Memory B cell (primary cell): ENCODE data around the gene NAGK.
A peak's percentile ranks its signal among the peaks of the same experiment; 100 is the strongest.
"Not testable (repeated sequence)": the region's sequence is repeated elsewhere in the genome, so short reads cannot be mapped to it uniquely, and the experiment has no call there.

ENCODE experiments used
- ATAC-seq: fragments of 150-1000 bp; cut with Tn5 transposase; 2 replicates; pipeline ENCODE4 v1.10.0; 2021; ENCODE audit warnings: low read depth, mild to moderate bottlenecking, moderate library complexity
- DNase-seq, 2 donors: peaks; one replicate each; pipeline ENCODE4 v3.0.0; 2022; ENCODE audit warnings: low spot score in 2 of 2
- H3K27ac Mint-ChIP-seq: one replicate; pipeline ENCODE4 v1.8.0; 2022; ENCODE audit warnings: mild to moderate bottlenecking, moderate library complexity, mixed read lengths
- H3K27me3 Mint-ChIP-seq: one replicate; pipeline ENCODE4 v1.8.0; 2022; ENCODE audit warnings: mixed read lengths
- H3K36me3 Mint-ChIP-seq: one replicate; pipeline ENCODE4 v1.8.0; 2022; ENCODE audit warnings: mild to moderate bottlenecking, mixed read lengths
- H3K4me1 Mint-ChIP-seq: one replicate; pipeline ENCODE4 v1.8.0; 2022; ENCODE audit warnings: mixed read lengths
- H3K4me3 Mint-ChIP-seq: one replicate; pipeline ENCODE4 v1.8.0; 2022; ENCODE audit warnings: mild to moderate bottlenecking, moderate library complexity, mixed read lengths
- H3K9me3 Mint-ChIP-seq: one replicate; pipeline ENCODE4 v1.8.0; 2022; ENCODE audit warnings: mixed read lengths

NAGK gene

DNA sequence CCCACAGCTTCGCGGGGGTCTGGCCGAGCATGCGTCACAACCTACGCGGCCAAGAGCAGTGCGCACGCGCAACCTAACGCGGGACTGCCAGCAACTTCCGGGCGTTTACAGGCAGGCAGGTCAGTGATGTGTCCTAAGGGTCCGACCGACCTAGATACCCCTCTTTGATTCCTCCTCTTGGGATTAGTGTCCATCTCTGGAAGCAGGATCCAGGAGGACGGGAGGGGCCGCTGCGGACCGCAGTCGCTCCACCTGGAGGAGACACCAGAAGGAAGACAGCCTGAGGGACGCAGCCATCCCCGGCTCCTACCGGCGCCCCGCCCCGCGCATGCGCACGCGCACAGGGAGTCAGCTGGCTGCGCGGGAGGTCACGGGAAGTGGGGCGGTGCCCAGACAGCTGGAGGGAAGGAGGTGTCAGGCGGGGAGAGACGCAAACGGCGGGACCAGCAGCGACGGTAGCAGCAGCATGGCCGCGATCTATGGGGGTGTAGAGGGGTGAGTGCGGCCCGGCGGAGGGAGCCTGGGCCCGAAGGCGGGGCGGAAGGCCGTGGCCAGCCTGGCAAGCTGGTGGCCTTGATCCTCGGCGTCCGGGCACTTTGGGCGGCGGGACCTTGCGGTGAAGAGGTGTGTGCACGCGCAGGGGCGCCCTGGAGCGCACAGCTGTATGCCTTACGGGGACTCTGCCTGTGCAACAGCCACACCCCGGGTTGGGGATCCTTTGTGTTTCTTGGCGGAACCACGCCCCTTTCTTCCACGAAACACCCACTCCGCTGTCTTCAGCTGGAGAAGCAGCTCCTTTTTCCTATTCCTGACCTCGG lies at the start of gene NAGK:
Gene NAGK (plus strand): TSS at position 431 of the 818 bp plus-strand sequence. CDS start 36 bp downstream, at position 467.
- H3K27ac Mint-ChIP-seq, result peak within 1 kb of the TSS; percentile 97
- ATAC-seq, result peak; percentile 67
- peak within 1 kb of the TSS; percentile 87 for H3K4me3 Mint-ChIP-seq
- peaks cover 3% of the 10 kb centered on the region for H3K36me3 Mint-ChIP-seq
- peak; percentile 98 to 99 for DNase-seq
- peaks cover 60% of the 10 kb centered on the region for H3K4me1 Mint-ChIP-seq
- H3K27me3 Mint-ChIP-seq, result no peaks in the 10 kb centered on the region
- no peaks in the 10 kb centered on the region for H3K9me3 Mint-ChIP-seq

DNA sequence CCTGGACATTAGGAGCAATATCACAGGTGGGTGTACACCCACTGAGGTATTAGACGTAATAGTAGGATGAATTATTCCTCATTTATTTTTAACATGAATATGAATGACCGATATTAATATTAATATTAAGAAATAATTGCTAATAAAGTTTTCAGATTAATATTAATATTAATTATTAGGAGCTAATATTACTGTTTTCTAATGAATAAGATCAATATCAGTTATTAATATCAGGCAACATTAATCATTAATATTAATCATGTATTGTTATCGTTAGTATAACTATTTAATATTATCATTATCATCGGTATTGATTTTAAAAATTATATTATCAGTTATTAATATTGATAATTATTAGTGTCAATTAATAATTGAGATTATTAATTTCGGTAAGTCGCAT lies 48.5 kb upstream of the NAGK start:
- H3K4me3 Mint-ChIP-seq, H3K4me1 Mint-ChIP-seq, H3K27ac Mint-ChIP-seq, H3K36me3 Mint-ChIP-seq, ATAC-seq, DNase-seq, H3K27me3 Mint-ChIP-seq, H3K9me3 Mint-ChIP-seq: not testable (repeated sequence)

DNA sequence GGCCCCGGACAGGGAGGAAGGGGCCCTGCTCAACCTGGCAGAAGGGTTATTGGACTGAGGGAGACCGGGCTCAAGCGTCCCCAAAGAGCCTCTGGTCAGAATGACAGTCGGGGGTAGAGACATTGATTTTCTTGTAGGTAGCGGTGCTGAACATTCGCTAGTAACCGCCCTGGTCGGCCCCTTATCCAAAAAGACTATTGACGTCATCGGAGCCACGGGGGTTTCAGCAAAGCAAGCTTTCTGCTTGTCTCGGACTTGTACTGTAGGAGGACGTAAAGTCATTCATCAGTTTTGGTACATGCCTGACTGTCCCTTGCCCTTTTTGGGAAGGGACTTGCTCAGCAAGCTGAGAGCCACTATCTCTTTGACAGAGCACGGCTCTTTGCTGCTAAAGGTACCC lies 47.1 kb upstream of the NAGK start:
- H3K36me3 Mint-ChIP-seq, ATAC-seq, H3K4me3 Mint-ChIP-seq, H3K27me3 Mint-ChIP-seq, DNase-seq, H3K4me1 Mint-ChIP-seq, H3K9me3 Mint-ChIP-seq, H3K27ac Mint-ChIP-seq: not testable (repeated sequence)

DNA sequence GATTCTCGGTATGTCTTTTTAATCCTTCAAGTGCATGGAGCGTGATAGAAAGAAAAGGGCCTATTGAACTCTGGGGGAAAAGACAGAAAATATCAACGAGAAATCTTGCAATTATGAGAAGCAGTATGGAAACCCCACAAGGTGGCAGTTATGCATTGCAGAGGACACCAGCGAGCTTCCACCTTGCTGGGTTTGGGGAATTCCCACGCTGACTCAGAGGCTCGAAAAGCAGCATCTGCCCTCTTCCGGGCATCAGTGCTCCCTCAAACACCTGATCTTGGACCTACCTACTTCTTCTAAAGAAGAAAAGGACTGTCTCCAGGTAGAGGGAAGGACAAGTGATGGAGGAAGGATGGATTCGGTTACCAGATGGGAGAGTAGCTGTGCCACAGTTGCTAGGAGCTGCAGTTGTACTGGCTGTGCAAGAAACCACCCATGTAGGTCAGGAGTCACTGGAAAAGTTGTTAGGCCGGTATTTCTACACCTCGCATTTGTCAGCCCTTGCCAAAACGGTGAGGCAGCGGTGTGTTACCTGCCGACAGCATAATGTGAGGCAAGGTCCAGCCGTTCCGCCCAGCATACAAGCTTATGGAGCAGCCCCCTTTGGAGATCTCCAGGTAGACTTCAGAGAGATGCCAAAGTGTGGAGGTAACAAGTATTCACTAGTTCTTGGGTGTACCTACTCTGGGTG lies 44.8 kb upstream of the NAGK start:
- not testable (repeated sequence) for H3K36me3 Mint-ChIP-seq
- DNase-seq, result peak; percentile 34 to 49

DNA sequence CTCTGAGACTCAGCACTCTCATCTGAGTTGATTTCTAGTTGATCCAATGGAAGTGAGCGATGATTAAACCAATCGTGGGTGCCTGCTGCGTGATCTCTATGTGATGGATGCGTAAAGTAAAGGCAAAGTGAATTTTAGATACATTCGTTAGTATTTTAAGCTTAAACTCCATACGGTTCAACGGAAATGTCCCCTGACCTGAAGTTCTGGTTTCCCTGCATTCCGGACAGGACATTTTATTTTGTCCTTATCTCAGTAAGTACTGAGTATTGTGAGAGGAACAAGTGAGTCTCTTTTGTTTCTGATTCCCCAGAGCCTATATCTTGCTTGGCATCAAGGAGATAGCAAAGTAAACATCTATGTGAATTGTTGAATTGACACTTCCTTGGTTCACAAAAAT lies 32.2 kb upstream of the NAGK start:
- H3K27ac Mint-ChIP-seq, H3K9me3 Mint-ChIP-seq, ATAC-seq: not testable (repeated sequence)

More for the DNA sequence above, 44.8 kb upstream of the NAGK start:
- not testable (repeated sequence) for H3K4me3 Mint-ChIP-seq, H3K9me3 Mint-ChIP-seq, H3K4me1 Mint-ChIP-seq, H3K27me3 Mint-ChIP-seq, ATAC-seq
- H3K27ac Mint-ChIP-seq, result peak overlapping the region; percentile 50

DNA sequence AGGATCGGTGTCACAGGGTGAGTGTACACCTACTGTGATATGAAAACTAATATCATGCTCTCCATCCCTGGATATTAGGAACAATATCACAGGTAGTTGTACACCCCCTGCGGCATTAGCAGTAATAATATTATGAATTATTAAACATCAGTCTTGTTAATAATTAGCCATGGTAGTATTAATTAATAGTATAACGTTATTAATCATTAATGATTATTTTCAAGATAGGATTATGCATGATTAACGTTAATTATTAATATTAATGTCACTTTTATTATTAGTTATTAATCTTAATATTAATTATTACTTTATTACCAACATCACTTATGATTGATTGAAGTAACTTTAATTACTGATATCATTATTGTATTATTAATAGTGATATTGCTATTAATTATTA lies 26.2 kb upstream of the NAGK start:
- H3K27ac Mint-ChIP-seq, result no peak overlapping the region
- H3K36me3 Mint-ChIP-seq, result no peaks in the 10 kb centered on the region
- no peaks in the 10 kb centered on the region for H3K4me1 Mint-ChIP-seq
- DNase-seq (no peak), ATAC-seq (no peak)
- H3K9me3 Mint-ChIP-seq, result no peaks in the 10 kb centered on the region
- peaks cover 19% of the 10 kb centered on the region for H3K27me3 Mint-ChIP-seq
- no peak overlapping the region for H3K4me3 Mint-ChIP-seq

More for the DNA sequence above, 32.2 kb upstream of the NAGK start:
- H3K4me1 Mint-ChIP-seq, H3K36me3 Mint-ChIP-seq, H3K4me3 Mint-ChIP-seq, DNase-seq: not testable (repeated sequence)
- peaks cover 15% of the 10 kb centered on the region for H3K27me3 Mint-ChIP-seq

DNA sequence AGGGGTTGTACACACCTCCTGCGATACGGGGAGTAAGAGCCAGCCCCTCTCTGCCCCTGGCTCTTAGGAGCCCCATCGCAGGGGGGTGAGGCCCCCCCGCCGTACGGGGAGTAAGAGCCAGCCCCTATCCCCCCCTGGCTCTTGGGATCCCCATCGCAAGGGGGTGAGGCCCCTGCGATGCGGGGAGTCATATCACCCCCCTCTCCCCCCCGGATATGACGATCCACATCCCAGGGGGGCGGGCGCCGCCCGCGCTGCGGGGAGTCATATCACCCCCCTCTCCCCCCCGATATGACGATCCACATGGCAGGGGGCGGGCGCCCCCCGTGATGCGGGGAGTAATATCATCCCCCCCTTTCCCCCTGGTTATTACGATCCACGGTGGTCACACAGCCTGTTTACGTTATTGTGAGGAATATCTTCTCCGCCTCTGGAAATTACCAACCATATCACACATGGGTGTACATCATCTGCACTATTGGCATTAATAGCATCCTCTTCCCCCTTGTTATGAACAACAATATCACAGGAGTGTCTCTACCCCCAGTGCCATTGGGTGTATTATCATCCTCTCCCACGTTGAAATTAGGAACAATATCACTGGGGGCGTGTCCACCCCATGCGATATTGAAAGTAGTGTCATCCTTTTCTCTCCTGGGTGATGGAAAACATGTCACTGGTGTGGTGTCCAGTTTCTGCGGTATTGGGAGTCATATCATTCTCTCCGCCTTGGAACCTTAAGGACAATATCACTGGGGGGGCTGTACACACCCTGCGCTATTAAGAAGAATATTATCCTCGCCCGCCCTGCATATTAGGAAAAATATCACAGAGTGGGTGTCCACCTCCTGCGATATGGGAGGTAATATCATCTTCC lies 24.7 kb upstream of the NAGK start:
- Mint-ChIP-seq H3K4me1 (no peaks in the 10 kb centered on the region), H3K27me3 (peaks cover 13% of the 10 kb centered on the region), H3K27ac (no peak overlapping the region), H3K9me3 (no peaks in the 10 kb centered on the region), H3K4me3 (no peak overlapping the region), H3K36me3 (no peaks in the 10 kb centered on the region)
- DNase-seq (no peak), ATAC-seq (no peak)

DNA sequence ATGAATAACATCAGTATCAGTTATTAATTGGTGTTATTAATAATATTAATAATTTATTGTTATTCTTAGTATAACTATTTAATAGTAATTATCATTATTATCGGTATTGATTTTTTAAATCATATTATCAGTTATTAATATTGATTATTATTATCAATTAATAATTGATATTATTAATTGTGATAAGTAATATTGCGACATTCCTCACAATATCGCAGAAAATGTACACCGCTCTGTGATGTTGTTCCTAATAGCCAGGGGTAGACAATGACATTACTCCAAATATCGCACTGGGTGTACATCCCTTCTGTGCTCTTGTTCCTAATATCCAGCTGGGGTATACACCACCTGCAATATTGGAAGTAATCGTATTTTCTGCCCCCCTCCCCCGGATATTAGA lies 23.3 kb upstream of the NAGK start:
- H3K27me3 Mint-ChIP-seq, result peaks cover 13% of the 10 kb centered on the region
- peaks cover 4% of the 10 kb centered on the region for H3K4me1 Mint-ChIP-seq
- no peak for ATAC-seq
- no peaks in the 10 kb centered on the region for H3K36me3 Mint-ChIP-seq
- H3K27ac Mint-ChIP-seq, result no peak overlapping the region
- DNase-seq, result no peak
- no peak overlapping the region for H3K4me3 Mint-ChIP-seq
- H3K9me3 Mint-ChIP-seq, result no peaks in the 10 kb centered on the region

DNA sequence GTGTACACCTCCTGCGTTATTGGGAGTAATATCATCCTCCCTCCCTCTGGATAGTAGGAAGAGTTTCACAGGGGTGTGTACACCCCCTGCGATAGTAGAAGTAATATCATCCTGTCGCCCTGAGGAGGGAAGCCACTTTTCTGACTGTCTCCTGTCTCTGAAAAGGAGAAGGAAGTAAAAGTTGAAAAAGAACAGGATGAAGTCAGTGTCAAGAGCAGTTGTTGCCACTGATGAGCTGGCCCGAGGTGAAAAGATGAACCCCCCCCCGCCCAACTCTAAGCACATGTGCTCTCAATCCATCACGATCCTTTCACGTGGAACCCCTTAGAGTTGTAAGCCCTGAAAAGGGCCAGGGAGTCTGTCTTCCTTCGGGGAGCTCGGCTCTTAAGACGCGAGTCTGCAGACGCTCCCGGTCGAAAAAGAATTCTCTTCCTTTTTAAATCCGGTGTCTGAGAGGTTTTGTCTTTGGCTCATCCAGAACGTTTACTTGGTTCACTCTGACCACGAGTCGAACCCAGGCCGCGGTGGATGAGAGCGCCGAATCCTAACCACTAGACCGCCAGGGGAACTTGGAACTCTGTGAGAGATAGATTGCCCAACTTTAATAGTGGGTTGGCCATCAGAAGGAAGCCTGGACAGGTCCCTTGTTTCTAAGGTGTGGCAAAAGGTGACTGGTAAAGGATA lies 22.4 kb upstream of the NAGK start:
- DNase-seq (no peak), ATAC-seq (no peak)
- Mint-ChIP-seq H3K4me1 (peaks cover 4% of the 10 kb centered on the region), H3K4me3 (no peak overlapping the region), H3K36me3 (no peaks in the 10 kb centered on the region), H3K27me3 (peaks cover 13% of the 10 kb centered on the region), H3K27ac (no peak overlapping the region), H3K9me3 (no peaks in the 10 kb centered on the region)

DNA sequence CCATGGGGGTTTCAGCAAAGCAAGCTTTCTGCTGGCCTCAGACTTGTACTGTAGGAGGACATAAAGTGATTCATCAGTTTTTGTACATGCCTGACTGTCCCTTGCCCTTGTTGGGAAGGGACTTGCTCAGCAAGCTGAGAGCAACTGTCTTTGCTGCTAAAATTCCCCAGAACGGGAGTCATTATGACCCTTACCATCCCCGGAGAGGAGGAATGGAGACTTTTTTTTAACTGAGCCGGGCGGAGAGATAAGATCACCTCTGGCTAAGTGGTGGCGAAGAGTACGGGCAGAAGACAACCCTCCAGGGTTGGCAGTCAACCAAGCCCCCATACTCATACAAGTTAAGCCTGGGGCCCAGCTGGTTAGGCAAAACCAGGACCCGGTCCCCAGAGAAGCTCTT lies 20.4 kb upstream of the NAGK start:
- Mint-ChIP-seq H3K4me1 (peaks cover 4% of the 10 kb centered on the region), H3K36me3 (no peaks in the 10 kb centered on the region), H3K4me3 (no peak overlapping the region), H3K27ac (no peak overlapping the region), H3K27me3 (peaks cover 10% of the 10 kb centered on the region), H3K9me3 (no peaks in the 10 kb centered on the region)
- DNase-seq (no peak), ATAC-seq (no peak)

DNA sequence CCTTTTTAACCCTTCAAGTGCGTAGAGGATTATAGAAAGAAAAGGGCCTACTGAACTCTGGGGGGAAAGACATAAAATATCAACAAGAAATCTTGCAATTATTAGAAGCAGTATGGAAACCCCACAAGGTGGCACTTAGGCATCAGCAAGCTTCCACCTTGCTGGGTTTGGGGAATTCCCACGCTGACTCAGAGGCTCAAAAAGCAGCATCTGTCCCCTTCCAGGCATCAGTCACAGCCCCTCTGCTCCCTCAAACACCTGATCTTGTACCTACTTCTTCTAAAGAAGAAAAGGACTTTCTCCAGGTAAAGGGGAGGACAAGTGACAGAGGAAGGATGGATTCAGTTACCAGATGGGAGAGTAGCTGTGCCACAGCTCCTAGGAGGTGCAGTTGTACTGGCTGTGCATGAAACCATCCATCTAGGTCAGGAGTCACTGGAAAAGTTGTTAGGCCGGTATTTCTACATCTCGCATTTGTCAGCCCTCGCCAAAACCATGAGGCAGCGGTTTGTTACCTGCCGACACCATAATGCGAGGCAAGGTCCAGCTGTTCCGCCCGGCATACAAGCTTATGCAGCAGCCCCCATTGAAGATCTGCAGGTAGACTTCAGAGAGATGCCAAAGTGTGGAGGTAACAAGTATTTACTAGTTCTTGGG lies 18.6 kb upstream of the NAGK start:
- H3K27me3 Mint-ChIP-seq, H3K4me1 Mint-ChIP-seq, H3K36me3 Mint-ChIP-seq, H3K9me3 Mint-ChIP-seq, H3K4me3 Mint-ChIP-seq: not testable (repeated sequence)
- ATAC-seq (peak; percentile 89), DNase-seq (peak in 1 of 2 donors; percentile 48)
- H3K27ac Mint-ChIP-seq, result peak overlapping the region; percentile 62

DNA sequence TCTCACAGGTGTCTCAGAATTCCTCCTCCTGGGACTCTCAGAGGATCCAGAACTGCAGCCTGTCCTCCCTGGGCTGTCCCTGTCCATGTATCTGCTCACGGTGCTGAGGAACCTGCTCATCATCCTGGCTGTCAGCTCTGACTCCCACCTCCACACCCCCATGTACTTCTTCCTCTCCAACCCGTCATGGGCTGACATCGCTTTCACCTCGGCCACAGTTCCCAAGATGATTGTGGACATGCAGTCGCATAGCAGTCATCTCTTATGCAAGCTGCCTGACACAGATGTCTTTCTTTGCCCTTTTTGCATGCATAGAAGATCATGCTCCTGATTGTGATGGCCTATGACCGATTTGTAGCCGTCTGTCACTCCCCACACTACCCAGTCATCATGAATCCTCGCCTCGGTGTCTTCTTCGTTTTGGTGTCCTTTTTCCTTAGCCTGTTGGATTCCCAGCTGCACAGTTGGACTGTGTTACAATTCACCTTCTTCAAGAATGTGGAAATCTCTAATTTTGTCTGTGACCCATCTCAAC lies 13.2 kb upstream of the NAGK start:
- not testable (repeated sequence) for H3K27ac Mint-ChIP-seq, H3K9me3 Mint-ChIP-seq, H3K36me3 Mint-ChIP-seq, H3K4me3 Mint-ChIP-seq, DNase-seq, ATAC-seq, H3K27me3 Mint-ChIP-seq, H3K4me1 Mint-ChIP-seq

DNA sequence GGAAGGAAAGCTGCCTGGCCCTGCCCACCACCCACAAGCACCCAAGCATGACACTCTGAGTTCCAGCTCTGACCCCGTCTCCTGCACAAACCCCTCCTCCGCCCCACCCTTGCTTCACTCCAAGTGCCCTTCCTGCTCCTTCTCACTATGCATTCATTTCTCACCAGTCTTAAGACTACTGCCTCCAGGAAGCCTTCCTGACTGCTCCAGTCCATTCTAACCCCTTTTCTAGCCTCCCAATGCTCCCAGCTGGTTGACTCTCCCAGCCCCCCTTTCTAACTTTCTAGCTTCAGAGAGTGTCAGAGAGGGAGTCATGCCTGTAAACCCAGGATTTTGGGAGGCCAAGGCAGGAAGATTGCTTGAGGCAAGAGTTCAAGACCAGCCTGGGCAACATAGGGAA lies 8.2 kb upstream of the NAGK start:
- no peak overlapping the region for H3K4me3 Mint-ChIP-seq
- no peak for ATAC-seq
- no peaks in the 10 kb centered on the region for H3K36me3 Mint-ChIP-seq
- H3K27ac Mint-ChIP-seq, result no peak overlapping the region
- no peaks in the 10 kb centered on the region for H3K27me3 Mint-ChIP-seq
- peaks cover 23% of the 10 kb centered on the region for H3K4me1 Mint-ChIP-seq
- no peak for DNase-seq
- H3K9me3 Mint-ChIP-seq, result no peaks in the 10 kb centered on the region
